HEK293T (cell line): ENCODE data around the gene HEMK1.

Experiments
- ELF4 ChIP-seq: fragments of 450-650 bp; IDR thresholded peaks from 2 replicates; pipeline ENCODE4 v1.6.1; 2017; ENCODE audit warnings: antibody characterized with exemption
- FOXK2 ChIP-seq: fragments of 450-650 bp; IDR thresholded peaks from 2 replicates; pipeline ENCODE4 v1.6.1; 2016; ENCODE audit warnings: mild to moderate bottlenecking
- NFRKB ChIP-seq: fragments of 450-650 bp; IDR thresholded peaks from 2 replicates; pipeline ENCODE4 v1.6.1; 2016; ENCODE audit warnings: mild to moderate bottlenecking, moderate library complexity
- TARDBP ChIP-seq: fragments of 450-650 bp; IDR thresholded peaks from 2 replicates; pipeline ENCODE4 v1.6.1; 2016
- ZNF384 ChIP-seq: fragments of 450-650 bp; IDR thresholded peaks from 2 replicates; pipeline ENCODE4 v1.6.1; 2016

GRCh38 chr3:50600841-50601591 is 31.7 kb downstream of the HEMK1 start:
- TF ChIP-seq TARDBP (no peak), FOXK2 (no peak), ELF4 (no peak), ZNF384 (no peak), NFRKB (no peak)
